ENCODE measurements around the gene RAB5B.

DNA sequence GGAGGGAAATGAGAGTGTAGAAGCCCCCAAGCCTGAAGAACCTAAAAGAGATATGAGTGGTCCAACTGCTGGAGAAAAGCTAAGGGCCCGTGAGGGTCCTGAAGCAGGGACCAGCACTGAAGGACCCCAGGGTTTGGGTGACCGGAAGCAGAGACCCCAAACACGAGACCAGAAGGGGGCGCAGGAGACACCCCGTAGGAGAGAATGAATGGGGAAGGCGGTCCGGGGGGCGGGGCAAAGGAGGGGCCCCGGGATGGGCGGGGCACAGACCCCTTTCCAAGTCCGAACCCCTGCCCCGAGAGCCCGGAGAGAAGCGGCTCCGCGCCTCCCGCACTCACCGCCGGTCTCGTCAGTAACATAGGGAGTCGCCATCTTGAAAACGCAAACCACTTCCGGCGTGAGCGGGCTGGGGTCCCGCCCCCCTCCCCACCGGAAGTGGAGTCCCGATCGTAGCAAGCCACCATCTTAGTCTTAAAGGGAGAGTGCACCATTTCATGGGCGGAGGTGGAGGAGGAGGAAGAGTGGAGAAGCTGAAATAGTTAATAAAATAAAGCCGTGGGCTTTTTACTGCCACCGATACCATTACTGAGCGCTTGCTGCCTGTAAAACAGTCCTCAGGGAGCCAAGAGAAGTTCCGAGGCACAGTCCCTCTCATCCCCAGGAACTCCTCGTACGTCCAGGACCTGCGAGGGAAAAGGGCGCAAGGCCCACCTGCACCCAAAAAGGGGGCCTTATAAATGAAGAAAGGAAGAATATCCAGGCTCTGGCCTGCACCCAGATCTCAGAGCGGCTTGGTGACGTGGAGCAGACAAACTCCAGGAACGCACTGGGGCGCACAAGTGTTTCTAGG, 46.9 kb upstream of the RAB5B start:
- TF ChIP-seq CTCF (IDR thresholded peaks at IDR 0.05) (peak; percentile 38 to 96 (median 77)), POLR2A (IDR thresholded peaks at IDR 0.05) (peak in 1 of 2 donors; percentile 51)
